Kidney glomerular epithelial cell (primary cell): ENCODE data around the gene HOXC10.

Experiments
- DNase-seq: peaks from one replicate; lab custom pipeline; 2025; lab: John Stamatoyannopoulos, UW

Gene HOXC10

DNA sequence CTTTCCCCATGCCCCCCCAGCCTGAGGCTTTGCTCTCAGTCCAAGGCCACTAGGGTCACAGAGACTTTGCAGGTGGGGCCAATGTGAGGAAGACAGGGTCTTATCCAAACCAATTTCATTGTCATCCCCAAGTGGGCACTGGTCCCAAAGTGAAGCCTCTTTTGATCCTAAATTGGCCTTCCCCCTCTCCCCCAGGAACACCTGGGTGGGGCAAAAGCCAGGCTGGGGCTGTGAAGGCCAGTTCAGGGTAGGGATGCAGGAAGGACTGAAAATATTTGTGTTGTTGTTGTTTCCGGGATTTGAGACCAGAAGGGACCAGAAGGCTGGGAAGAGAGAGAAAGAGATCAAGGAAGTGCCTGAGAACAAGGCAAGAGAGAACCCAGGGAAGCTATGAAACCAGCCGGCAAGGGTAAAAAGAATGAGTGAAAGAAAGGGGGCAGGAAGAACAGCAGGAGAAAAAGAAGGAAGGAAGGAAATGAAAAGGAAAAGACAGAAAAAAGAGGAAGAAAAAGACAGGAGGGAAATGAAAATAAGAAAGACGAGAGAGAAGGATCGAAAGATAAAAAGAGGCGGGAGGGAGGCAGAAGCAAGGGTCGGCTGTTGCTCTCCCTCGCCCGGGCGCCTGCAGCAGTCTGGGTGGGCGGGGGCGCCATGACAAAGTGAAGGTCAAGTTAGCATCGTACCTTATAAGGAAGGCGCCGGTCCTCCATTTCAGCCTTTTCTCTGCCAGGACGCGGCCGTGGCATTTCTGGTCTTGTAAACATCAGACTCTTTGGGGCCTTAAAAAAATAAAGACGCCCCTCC, 19.5 kb upstream of the HOXC10 start:
- no peak for DNase-seq

DNA sequence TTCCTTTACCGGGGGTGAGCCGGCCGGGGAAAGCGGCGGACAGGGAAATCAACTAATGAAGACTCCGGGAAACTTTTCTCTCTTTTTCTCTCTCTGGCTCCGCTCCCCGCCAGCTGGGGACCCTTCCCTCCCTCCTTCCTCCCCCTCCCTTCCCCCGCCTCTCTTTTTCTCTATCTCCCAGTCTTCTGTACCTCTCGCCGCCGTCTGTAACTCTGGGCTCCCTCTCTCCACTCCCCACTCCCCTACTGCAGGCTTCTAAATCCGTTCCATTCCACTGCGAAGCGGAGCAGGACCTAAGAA, 18.9 kb upstream of the HOXC10 start:
- DNase-seq, result no peak

DNA sequence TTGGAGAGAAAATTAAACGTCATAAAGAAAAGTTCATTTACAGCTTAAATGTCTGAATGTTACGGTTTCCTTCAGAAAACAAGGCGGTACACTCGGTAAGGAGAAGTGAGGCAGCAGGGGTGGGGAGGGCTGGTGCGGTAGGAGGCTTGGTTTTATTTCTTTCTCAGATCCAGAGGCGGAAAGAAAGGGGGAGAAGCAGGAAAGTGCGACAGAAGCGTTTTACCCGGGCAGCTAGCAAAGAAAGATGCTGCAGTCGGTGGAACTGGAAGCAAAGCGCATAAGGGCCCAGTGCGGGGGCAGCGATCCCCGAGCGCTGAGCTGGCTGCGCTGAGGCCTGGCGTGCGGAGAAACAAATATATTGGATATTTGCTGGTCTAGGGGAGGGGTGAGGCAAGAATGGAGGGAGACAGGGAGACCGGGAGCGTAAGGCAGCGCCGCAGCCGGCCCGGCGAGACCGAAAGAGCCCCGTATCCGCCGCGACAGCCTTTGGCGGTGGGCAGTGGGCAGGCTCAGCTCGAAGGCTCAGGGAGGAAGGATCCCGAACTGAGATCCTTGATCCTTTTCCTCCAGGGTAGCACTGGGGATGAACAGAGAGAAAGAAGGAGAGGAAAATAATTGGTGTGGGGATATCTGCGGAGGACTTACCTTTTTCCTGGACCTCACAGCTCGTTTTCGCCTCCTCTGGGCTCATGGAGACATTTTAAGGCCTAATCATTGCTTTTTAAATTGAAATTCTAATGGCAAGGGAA, 18.4 kb upstream of the HOXC10 start:
- no peak for DNase-seq

DNA sequence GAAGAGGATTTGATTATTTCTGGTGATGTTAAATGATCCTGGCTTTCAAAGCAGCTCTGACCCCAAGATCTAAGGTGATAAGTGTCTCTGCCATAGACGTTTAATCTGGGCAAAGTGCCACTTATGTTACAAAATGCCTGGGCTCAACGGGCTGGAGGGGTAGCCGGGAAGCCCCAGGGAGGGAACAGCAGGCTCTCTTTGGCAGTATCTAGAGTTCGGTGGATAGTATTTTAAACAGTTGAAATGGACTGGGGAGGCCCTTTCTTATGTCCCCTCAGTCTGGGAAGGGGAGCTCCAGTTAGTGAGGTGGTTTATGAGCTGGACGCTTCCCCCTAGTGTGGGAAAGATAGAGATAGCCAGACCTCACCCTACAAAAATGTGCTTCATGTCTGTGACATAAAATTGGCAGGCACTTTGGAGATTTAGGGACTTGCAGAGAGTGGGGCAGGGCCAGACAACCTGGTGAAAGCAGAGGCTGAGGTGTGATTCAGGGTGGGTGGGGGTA, 17.5 kb upstream of the HOXC10 start:
- DNase-seq, result no peak

DNA sequence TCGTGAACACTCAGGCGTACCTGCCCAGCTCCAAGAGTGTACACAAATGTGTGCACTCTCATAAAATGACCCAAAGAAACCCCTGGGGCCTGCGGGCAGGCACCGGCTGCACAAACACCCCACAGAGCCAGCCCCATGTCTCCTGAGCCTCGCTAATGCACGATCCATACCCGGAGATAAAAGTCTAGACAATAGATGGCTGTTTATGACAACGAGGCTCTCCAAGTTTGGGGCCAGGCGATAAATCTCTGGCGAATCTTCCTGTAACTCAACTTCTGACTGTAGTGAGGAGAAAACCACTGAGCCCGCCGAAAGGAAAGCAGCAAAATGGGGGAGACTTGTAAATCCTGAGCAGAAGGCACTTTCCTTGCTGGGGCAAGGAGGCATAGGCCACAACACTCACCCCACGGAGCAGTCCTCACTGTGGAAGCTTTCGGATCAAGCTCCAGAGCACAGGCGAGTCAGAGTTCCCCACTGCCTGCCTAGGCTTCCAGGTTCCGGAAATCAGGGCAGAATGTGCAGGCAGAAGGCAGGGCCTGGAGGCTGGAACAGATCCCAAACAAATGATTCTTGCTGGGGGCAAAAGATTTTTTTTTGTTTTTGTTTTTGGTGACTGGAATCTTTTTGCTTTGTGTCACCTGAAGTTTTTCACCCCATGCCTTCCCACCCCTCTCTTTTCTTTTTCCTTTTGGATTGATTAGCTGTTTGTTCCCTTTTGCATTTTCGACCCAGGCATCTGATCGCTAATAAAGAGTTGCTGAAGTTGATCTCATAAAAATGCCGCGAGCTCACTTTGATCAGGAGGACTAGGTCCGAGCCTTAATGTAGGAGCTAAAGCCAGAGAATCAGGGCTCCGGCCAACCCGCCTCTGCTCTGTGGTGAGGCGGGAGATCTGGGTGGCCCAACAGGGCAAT, 16.5 kb upstream of the HOXC10 start:
- no peak for DNase-seq

DNA sequence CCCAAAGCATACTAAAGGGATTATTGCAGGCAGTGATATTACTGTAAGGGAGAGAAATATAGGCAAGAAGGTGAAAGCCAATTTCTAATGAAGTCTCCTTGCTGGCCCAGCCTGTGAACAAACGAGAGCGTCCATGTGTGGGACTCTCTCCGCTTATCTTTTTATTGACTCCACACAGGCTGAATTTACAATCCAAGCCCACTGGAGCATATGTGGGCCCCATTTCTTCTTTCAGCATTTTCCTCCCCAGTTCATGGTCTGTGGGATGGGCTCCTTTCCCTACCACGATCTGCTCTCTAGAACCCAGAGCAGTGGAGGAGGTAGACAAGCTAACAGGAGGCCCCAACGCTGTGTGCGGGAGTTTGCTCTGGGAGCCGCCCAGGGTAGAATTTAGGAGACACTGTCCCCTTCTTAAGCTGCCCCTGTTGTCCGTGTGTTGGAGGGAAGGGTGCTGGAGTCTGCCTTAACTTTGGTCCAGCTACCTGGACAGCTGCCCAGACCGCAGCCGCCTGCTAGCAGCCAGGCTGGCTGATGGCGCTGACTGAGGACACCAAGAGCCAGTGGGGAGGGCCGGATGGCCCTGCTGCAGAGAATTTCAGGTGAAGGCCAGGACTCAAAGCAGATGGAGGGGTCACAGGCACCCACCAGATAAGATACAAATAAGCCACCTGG, 15.2 kb upstream of the HOXC10 start:
- no peak for DNase-seq

DNA sequence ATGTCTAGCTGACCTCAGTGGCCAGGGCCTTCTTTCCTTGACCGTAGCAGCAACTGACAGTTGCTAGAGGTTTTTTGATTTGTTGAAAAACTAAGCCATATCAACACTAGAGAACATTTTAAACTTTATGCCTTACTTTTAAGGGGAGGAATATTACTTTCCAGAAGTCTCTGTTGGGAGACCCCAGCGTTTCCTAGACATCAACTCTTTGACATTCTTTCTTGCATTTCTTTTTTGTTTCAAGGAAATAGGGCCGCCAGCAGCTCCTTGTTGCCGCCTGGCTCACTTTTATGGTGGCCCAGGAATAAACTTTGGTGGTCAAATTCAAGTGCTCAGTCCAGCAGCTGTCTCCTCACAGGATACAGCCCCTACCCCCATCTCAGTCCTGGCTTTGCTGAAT, 14.5 kb upstream of the HOXC10 start:
- DNase-seq, result no peak

DNA sequence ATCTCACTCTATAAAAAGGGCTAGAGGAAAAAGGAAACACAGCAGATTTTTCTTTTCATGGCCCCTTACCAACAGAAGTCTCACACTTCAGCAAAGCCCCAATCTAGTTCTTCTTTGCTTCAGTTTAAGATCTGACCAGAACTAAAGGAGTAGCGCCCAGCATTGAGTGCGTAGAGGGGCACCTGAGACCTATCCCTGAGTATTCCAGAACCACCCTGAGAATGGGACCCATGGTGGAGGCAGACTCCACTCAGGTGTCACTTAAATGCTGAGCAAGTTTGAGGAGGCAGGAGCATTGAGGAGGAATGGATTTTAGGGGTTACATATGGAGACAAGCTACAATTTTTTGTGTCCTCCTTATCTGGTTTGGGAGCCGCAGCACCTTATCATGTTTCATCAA, 13.8 kb upstream of the HOXC10 start:
- DNase-seq, result no peak

DNA sequence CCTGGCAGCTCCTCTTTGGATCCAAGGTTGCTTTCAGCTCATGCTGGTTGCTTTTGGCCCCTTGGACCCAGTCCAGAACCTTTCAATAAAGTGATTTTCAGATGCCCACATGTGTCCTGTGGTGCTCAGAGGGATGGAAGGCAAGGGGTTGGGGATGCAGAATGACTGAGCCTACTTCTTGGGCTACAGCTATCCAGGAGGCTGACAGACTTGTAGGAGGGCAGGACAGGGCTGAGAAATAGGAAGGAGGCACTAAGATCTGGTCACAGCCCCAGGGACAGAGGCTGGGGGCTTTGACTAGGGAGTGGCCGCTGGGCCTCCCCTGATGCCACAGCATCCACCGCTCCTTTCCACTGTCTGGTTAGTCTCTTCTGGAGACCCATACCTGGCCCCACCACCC, 13.3 kb upstream of the HOXC10 start:
- no peak for DNase-seq

DNA sequence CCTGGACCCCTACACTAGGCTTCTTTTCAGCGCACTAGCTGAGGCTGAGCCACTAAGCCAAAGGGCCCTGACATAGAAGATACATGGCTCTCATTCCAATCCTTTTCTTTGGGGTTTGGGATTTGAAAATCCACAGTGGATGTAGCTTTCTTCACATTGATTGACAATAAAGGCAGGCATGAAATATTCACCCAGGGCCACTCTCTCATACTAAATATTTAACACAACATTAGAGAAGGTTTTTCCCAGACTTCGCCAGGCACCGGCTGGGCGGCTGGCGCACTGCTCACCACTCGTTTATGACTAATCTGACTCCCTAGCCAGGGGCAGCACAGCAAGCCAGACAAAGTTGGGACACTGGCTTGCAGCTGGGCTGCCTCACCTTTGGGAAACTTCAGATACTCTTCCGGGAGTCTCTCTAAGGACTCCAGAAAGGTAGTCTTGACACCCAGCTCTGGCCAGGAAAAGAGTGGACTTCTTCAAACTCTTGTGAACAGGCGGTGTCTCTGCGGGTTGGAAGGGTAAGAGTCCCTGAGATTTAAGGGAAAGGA, 12.7 kb upstream of the HOXC10 start:
- peak; percentile 45 for DNase-seq

DNA sequence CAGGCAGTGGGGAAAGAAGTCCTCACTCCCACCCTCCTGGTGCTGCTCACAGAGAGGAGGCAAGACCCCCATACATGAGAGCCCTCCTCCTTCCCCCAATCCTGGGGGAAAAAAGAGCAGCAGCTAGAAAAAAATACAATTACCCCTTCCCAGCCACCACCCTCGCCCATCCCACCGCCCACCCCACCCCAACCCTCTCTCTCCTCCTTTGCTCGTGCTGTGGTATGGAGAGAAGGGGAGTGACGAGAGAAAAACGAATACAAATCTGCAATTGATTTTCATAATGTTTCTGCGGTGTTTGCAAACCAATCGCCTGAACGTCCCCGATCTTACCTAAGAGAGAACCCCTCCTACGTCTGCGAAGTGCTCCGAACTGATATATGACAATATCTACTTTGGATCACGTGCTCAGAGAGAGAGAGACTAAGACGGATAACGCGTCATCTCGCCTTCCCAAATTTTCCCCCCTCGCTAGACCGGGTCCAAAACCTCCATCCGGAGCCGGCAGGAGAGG, 12.2 kb upstream of the HOXC10 start, which contains the start of gene HOXC11:
TSS of gene HOXC11 (plus strand) at position 405 of the 514 bp plus-strand sequence. CDS start 116 bp downstream, outside the sequence.
- no peak for DNase-seq

DNA sequence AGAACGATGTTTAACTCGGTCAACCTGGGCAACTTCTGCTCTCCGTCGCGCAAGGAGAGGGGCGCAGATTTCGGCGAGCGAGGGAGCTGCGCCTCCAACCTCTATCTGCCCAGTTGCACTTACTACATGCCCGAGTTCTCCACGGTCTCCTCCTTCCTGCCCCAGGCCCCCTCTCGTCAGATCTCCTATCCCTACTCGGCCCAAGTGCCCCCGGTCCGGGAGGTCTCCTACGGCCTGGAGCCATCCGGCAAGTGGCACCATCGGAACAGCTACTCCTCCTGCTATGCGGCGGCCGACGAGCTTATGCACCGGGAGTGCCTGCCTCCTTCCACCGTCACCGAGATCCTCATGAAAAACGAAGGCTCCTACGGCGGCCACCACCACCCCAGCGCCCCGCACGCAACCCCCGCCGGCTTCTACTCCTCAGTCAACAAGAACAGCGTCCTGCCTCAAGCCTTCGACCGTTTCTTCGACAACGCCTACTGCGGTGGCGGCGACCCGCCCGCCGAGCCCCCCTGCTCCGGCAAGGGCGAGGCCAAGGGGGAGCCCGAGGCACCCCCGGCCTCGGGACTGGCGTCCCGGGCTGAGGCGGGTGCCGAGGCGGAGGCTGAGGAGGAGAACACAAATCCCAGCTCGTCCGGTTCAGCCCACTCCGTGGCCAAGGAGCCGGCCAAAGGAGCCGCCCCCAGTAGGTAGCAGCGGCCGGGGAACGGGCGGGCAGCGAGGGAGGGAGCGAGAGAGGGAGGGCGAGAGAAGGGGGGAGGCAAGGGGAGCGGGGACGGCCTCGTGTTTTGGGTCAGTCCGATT, 11.5 kb upstream of the HOXC10 start:
- DNase-seq, result peak; percentile 43

DNA sequence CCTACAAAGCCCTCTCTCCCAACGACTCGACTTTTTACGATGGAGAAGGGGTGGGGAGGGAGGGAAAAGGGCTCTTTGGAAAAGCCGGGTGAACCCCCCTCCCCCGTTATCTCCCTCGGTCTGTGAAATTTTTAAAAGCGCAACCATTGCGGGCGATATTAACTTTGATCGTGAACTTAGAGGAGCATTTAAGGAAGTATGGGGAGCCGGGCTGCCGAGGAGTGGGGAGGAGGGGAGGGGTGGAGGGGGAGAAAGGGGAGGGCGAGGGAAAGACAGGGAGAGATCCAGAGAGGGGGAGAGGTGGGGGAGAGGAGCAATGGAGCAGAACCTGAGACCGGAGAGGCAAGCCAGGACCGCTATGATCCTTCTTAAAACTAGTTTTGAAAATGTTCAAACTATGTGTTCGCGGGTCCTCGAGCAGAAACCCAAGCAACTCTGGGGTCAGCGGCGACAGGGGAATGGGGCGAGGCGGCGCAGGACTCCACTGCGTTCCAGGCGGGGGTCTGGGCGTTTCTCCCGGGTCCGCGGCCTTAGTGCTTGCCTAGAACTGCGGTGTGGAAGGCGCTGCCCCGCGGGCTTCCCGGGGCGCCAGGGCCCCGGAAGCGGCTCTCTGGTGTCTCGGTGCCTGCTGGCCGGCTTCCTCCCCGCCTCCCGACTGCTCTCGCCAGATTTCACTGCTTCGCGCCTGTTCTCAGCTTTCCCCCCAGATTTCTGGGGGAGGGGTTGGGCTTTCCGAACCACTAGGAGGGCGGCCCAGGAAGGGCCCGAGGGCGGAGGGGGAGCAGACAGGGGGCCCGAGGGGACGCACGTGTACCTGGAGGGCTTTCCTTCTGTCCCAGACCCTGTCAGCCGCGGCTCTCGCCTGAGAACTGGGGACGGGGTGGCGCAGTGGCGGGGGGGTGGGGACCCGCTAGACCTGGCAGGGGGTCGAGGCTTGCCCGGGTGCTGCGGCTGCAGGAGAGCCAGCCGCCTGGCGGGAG, 10.6 kb upstream of the HOXC10 start, which contains the start of gene HOTAIR:
TSS of gene HOTAIR (minus strand) at position 871 of the 980 bp plus-strand sequence.
- DNase-seq, result peak; percentile 51

DNA sequence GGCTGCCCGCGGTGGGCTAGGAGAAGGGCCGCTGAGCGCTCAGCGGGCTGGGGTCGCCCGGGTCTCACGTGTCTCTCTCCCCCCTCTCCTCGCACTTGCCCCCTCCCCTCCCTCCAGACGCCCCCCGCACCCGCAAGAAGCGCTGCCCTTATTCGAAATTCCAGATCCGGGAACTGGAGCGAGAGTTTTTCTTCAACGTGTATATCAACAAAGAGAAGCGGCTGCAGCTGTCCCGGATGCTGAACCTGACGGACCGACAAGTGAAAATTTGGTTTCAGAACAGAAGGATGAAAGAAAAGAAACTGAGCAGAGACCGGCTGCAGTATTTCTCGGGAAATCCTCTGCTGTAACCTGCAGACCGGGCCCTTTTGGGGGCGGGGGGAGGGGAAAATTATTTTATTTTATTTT, 9.9 kb upstream of the HOXC10 start:
- DNase-seq, result peak; percentile 14

DNA sequence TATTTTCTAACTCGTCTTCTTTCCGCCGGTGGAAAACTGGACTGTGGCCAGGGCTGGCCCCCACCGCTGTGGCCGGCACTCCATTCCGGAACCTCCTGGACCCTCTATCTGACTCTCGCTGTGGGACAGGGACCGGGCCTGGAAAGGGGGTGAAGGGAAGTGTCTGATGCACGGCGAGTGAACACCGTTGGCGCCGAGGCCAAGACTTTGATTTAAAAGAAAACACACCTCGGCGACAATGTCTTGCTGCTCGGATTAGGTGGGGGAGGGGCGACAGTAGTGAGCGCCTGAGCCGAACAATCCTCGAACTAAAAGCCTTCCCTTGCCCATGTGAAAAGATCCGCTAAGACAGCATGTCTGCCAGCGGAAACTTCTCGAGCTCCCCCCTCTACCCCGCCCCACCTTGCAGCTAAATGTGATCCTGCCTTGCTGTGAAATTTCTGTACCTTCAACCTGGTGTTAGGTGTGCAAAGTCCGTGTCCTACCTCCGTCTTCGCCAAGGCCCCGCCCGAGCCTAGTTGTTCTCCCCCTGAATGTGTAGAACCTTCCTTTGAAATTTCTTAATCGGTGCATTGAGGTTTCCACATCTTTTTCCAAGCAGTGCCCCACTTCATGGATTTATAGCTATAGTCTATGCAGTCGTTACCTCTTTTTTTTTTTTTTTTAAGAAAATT, 9.3 kb upstream of the HOXC10 start:
- DNase-seq, result no peak

DNA sequence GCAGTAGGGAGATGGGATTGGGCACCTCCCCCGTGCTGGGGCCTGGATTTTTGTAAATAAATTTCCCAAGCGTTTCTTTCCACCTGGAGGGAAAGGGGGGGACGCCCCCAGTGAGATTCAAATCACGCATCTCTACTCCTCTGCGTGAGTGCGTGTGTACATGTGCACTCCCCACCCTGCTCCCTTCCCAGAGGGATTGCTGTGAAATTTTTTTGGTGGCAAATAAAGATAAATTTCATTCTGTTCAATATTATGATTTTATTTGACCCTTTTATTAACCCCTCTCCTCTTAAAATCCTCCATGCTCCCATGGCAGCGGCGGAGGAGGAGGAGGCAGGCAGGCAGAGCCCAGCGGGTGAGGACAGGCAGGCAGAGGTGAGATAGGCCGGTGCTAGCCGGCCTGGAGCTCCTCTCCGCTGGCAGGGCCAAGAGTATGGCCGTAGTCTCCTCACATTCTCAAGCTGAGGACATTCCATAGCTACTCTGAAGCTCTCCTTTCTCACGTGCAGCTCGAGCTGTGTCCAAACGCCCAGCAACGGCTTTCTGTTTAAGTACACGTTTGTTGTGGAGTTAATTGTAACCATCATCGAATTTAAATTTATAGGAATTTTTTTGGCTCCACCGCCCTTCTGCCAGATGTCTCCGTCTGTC, 8.6 kb upstream of the HOXC10 start:
- no peak for DNase-seq

DNA sequence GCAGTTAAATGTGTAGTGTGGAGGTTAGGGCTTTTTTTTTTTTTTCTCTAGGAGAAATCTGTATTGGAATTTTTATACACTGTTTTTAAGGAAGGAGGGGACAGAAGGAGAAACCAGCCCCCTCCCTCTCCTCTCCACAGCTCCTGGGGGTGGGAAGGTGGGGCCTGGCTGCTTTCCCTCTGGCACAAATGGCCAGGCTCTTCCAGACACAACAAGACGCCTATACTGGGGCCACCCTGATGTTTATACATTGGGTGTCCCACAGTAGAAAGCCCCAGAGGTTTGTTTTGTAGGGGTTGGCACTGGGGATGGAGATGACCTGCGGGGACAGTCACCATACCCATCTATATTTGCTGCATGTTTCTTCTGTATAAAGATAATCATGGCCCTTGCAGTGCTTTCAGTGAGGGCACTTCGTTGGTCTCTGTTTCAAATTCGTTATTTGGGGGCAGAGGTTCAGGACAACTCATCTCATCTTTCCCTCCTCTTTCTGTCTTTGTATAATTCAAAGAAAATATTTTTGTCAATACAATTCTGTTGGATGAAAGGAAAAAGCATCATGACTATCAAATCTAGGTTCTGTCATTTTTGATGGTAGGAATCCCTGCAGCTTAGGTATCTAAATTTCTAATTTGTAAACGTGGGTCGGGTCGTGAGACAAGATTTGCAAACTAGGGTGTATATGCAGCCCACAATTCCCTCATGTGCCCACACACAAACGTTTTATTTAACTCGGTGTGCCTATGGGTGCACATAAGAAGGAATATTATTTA, 7.9 kb upstream of the HOXC10 start:
- no peak for DNase-seq
